ENCODE data around the gene CISD3. TPM values are rescaled to one million over a fixed set of nuclear protein-coding genes. Genes with fewer than 3 reads are reported as not detected.

The CISD3 gene
- total RNA-seq, 1 donor from 2014 or later = 5.6 TPM

DNA sequence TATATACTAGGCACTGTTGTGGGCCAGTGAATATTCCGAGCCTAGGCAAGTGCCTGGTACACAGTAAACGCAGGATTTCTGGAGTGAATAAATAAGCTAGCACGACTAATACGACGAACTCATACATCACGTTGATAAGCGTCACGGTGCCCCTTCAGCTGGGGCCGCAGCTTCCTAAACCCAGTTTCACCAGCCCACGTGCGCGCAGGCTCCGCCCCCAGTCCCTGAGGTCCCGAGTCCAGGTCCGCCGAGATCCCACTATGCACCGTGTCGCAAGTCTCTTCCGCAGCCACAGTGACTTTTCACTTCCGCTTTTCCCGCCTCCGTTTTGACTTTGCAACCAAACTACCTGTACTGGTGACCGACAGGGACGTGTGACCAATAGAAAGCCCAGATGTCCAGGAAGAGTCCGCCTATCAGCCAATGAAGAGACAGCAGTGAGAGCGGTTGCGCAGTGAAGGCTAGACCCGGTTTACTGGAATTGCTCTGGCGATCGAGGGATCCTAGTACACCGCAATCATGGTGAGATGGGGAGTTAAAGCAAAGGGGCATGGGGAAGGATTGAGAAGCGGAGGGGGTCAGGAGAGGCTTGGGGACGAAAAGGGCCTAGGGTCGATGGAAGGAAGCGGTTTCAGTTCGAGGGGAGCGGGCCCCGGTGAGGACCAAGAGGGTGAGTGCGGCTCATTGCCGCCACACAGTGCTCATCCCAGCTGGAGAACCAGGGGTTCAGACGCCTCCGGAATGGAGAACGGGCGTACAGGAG, 22.3 kb downstream of the CISD3 start, which contains the start of gene PSMB3:
PSMB3 (plus strand) TSS at position 434 of the 763 bp plus-strand sequence; CDS start at position 520, 86 bp downstream.
- Mint-ChIP-seq H3K36me3 (peaks cover 3% of the 10 kb centered on the region), H3K9me3 (no peaks in the 10 kb centered on the region), H3K27ac (peak within 1 kb of the TSS; percentile 90), H3K4me1 (peaks cover 31% of the 10 kb centered on the region), H3K4me3 (peak within 1 kb of the TSS; percentile 91), H3K27me3 (ENCODE audit: low read depth) (no peaks in the 10 kb centered on the region)
- TF ChIP-seq, protein P1, sequence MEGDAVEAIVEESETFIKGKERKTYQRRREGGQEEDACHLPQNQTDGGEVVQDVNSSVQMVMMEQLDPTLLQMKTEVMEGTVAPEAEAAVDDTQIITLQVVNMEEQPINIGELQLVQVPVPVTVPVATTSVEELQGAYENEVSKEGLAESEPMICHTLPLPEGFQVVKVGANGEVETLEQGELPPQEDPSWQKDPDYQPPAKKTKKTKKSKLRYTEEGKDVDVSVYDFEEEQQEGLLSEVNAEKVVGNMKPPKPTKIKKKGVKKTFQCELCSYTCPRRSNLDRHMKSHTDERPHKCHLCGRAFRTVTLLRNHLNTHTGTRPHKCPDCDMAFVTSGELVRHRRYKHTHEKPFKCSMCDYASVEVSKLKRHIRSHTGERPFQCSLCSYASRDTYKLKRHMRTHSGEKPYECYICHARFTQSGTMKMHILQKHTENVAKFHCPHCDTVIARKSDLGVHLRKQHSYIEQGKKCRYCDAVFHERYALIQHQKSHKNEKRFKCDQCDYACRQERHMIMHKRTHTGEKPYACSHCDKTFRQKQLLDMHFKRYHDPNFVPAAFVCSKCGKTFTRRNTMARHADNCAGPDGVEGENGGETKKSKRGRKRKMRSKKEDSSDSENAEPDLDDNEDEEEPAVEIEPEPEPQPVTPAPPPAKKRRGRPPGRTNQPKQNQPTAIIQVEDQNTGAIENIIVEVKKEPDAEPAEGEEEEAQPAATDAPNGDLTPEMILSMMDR (IDR thresholded peaks at IDR 0.05; ENCODE audit: unreplicated experiment) = no peak
- DNase-seq (ENCODE audit: low spot score in 2 of 2, unreplicated experiment in 2 of 2) = peak; percentile 88

DNA sequence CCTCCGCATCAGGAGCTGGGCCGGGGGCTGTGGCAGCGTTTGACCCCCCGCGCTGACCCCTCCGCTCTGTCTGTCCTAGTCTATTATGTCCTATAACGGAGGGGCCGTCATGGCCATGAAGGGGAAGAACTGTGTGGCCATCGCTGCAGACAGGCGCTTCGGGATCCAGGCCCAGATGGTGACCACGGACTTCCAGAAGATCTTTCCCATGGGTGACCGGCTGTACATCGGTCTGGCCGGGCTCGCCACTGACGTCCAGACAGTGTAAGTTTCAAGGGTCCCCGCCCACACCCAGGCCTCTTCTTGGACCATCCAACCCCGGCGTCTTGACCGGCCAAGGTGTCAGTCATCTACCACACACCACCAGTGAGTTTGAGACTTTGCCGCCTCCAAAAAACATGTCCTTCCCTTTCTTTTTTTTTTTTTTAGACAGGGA, 22.9 kb downstream of the CISD3 start:
- peaks cover 3% of the 10 kb centered on the region for H3K36me3 Mint-ChIP-seq
- peak overlapping the region; percentile 90 for H3K27ac Mint-ChIP-seq
- H3K27me3 Mint-ChIP-seq (ENCODE audit: low read depth) = no peaks in the 10 kb centered on the region
- no peaks in the 10 kb centered on the region for H3K9me3 Mint-ChIP-seq
- peak in 1 of 2 experiments; percentile 47 for DNase-seq (ENCODE audit: low spot score in 2 of 2, unreplicated experiment in 2 of 2)
- H3K4me3 Mint-ChIP-seq = peak overlapping the region; percentile 91
- H3K4me1 Mint-ChIP-seq = peaks cover 31% of the 10 kb centered on the region
- TF ChIP-seq, protein P1 (IDR thresholded peaks at IDR 0.05; ENCODE audit: unreplicated experiment) = no peak

DNA sequence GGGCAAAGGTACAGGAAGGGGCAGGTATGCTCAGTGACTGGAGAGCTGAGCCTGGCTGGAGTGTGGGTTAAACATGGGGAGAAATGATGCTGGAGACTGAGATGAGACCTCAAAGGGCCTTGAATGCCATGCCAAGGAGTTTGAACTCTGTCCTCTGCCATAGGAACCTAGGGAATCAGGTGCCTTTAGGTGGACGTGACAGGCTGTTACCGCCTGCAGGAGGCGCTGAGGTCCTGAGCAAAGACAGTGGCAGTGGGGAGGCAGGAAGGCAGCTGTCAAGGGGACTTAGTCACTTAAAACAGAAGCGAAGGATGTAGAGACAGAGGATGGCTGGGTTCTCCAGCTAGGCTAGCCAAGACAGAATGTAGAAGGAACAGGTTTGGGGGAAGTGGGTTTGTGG, 31.5 kb downstream of the CISD3 start:
- no peak overlapping the region for H3K27ac Mint-ChIP-seq
- TF ChIP-seq, protein P1 (IDR thresholded peaks at IDR 0.05; ENCODE audit: unreplicated experiment) = no peak
- no peak for DNase-seq (ENCODE audit: low spot score in 2 of 2, unreplicated experiment in 2 of 2)
- H3K27me3 Mint-ChIP-seq (ENCODE audit: low read depth) = no peaks in the 10 kb centered on the region
- H3K4me3 Mint-ChIP-seq = no peak overlapping the region
- H3K4me1 Mint-ChIP-seq = no peaks in the 10 kb centered on the region
- H3K36me3 Mint-ChIP-seq = peaks cover 30% of the 10 kb centered on the region
- H3K9me3 Mint-ChIP-seq = no peaks in the 10 kb centered on the region

DNA sequence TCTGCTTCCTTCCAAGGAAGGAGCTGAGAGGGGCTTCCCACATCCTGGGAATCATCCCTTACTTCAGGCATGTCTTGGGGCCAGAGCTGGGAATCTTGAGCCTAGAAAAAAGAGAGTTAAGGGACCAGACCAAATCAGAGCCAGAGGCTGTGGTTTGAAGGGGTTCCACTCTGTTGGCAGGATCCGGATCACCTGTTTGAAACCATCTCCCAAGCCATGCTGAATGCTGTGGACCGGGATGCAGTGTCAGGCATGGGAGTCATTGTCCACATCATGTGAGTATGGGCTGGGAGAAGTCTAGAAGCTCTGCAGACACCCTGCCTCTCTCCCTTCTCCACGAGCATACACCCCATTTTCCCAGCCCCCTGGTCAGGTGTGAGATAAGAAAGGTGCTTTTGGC, 32.1 kb downstream of the CISD3 start:
- H3K9me3 Mint-ChIP-seq = no peaks in the 10 kb centered on the region
- TF ChIP-seq, protein P1 (IDR thresholded peaks at IDR 0.05; ENCODE audit: unreplicated experiment) = no peak
- DNase-seq (ENCODE audit: low spot score in 2 of 2, unreplicated experiment in 2 of 2) = no peak
- H3K4me1 Mint-ChIP-seq = no peaks in the 10 kb centered on the region
- H3K27ac Mint-ChIP-seq = no peak overlapping the region
- H3K27me3 Mint-ChIP-seq (ENCODE audit: low read depth) = no peaks in the 10 kb centered on the region
- H3K36me3 Mint-ChIP-seq = peaks cover 32% of the 10 kb centered on the region
- no peak overlapping the region for H3K4me3 Mint-ChIP-seq

DNA sequence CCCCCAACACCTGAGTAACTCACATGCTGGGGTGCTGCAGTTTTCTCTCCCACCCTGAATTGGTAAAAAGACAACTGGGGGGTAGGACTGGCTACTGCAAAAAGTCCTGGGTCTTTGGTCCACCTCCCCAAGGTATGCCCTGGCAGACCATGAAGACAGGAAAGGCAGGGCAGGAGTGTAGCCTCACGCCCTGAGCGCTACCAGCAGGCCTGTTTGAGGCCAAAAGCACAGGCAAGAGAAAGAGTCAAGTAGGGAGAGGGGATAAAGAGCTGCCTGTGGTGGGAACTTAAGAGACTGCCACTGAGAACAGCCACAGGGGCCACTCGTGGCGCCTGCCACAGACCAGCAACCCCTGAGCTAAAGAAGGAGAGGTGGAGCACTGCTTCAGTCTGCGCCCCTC, 36.2 kb downstream of the CISD3 start:
- Mint-ChIP-seq H3K27me3 (ENCODE audit: low read depth) (no peaks in the 10 kb centered on the region), H3K4me1 (no peaks in the 10 kb centered on the region), H3K27ac (no peak overlapping the region), H3K9me3 (no peaks in the 10 kb centered on the region), H3K4me3 (no peak overlapping the region), H3K36me3 (peaks cover 39% of the 10 kb centered on the region)
- TF ChIP-seq, protein P1 (IDR thresholded peaks at IDR 0.05; ENCODE audit: unreplicated experiment) = no peak
- DNase-seq (ENCODE audit: low spot score in 2 of 2, unreplicated experiment in 2 of 2) = no peak
